ENCODE results near the gene NAT9. TPM values are rescaled to one million over a fixed set of nuclear protein-coding genes. Genes with fewer than 3 reads are reported as not detected.

NAT9 gene
- total RNA-seq, 2 donors from 2014 or later = 28.4 to 52.6 TPM

DNA sequence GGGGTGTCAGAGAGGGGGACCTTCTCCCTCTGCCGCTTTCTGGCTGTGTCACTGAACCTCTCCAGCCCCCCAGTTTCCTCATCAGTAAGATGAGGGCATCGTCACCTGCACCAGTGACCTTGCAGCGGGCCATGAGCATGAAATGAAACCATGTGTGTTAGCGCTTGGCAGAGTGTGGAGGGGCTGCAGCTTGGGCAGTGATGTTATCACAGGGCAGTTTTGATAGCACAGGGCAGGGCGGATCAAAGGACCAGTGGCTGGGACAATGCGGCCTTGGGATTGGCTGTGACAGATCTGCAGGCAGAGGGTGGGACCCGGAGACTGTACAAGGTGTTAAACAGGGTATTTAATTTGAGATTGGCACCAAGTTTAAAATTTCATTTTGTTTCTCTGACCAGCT is 38.9 kb upstream of the NAT9 start:
- no peak overlapping the region for H3K4me3 ChIP-seq
- H3K9ac ChIP-seq (ENCODE audit: low read depth in 2 of 2, low read length in 2 of 2) = no peak overlapping the region
- H3K9me3 ChIP-seq = no peaks in the 10 kb centered on the region
- no peaks in the 10 kb centered on the region for H3K36me3 ChIP-seq
- TF ChIP-seq, protein P1, sequence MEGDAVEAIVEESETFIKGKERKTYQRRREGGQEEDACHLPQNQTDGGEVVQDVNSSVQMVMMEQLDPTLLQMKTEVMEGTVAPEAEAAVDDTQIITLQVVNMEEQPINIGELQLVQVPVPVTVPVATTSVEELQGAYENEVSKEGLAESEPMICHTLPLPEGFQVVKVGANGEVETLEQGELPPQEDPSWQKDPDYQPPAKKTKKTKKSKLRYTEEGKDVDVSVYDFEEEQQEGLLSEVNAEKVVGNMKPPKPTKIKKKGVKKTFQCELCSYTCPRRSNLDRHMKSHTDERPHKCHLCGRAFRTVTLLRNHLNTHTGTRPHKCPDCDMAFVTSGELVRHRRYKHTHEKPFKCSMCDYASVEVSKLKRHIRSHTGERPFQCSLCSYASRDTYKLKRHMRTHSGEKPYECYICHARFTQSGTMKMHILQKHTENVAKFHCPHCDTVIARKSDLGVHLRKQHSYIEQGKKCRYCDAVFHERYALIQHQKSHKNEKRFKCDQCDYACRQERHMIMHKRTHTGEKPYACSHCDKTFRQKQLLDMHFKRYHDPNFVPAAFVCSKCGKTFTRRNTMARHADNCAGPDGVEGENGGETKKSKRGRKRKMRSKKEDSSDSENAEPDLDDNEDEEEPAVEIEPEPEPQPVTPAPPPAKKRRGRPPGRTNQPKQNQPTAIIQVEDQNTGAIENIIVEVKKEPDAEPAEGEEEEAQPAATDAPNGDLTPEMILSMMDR (IDR thresholded peaks at IDR 0.05) = no peak
- intact Hi-C loops (cut with DNase I) = no loop called here
- no peaks in the 10 kb centered on the region for H3K4me1 ChIP-seq
- H3K27ac ChIP-seq = no peak overlapping the region
- DNase-seq = no peak
- no peaks in the 10 kb centered on the region for H3K27me3 ChIP-seq

DNA sequence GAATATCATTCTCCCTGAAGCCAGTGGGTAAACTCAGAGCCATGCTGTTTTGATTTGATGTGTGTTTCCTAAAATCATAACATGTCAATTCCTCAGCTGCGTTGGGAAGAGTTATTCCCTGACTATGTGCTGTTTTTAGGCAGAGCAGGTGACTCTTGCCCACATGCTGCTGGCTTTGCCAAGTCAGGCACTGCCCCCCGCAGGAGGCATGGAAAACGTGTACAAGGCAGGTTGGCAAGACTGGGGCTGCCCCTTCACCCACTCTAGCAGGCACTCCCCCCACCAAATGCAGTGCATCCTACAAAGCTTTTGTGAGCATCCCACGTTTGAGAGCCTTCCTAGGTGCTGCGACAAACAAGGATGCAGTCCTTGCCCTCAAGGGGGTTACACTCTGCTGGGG is 38.3 kb upstream of the NAT9 start:
- Histone ChIP-seq H3K4me1 (no peaks in the 10 kb centered on the region), H3K27me3 (no peaks in the 10 kb centered on the region), H3K9ac (ENCODE audit: low read depth in 2 of 2, low read length in 2 of 2) (no peak overlapping the region), H3K36me3 (no peaks in the 10 kb centered on the region), H3K9me3 (no peaks in the 10 kb centered on the region), H3K27ac (no peak overlapping the region), H3K4me3 (no peak overlapping the region)
- no peak for DNase-seq
- intact Hi-C loops (cut with DNase I) = no loop called here
- TF ChIP-seq, protein P1 (IDR thresholded peaks at IDR 0.05) = no peak

DNA sequence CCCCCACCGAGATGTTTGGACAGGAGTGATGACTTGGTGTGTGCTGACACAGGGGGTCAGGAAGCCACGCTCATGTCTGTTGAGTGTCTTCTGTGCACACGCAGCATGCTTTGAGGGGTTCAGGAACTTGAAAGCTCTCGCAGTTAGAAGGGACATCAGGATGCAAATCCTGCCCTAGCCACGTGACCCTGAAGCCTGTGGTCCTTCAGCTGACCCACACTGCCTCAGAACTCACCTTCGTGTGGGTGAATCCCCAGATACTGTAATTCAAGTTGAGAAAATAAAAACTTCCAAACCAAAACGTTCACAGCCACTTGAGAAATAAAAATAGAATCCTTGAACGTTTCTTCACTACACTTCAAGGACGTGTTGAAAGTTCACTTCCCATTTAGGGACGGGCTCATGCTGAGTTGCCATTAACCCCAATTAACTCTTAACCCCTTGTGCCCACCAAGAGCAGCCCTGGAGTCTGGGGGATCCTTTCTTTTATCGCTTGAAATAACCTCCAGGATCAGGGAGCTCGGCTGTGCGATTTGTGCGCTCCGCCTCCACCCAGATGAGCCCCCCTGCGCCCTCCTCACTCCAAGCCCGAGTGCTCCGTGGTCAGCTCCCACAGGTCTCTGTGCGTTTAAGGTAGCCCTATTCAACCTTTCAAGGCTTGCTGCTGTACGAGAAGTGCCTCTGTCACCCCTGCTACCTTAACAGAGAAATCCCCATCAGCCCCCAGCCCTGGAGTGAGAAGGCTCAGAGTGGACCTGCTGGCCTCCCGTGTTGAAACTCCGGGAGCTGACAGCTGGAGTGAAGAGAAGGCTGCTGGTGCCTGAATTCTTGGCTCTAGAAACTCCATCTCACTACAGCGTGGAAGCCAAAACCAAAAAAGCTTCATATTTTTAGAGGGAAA is 36.2 kb upstream of the NAT9 start:
- no peak overlapping the region for H3K4me3 ChIP-seq
- no peak overlapping the region for H3K9ac ChIP-seq (ENCODE audit: low read depth in 2 of 2, low read length in 2 of 2)
- DNase-seq = no peak
- H3K27ac ChIP-seq = no peak overlapping the region
- TF ChIP-seq, protein P1 (IDR thresholded peaks at IDR 0.05) = no peak
- intact Hi-C loops (cut with DNase I) = no loop called here
- no peaks in the 10 kb centered on the region for H3K4me1 ChIP-seq
- H3K27me3 ChIP-seq = no peaks in the 10 kb centered on the region
- no peaks in the 10 kb centered on the region for H3K9me3 ChIP-seq
- no peaks in the 10 kb centered on the region for H3K36me3 ChIP-seq

DNA sequence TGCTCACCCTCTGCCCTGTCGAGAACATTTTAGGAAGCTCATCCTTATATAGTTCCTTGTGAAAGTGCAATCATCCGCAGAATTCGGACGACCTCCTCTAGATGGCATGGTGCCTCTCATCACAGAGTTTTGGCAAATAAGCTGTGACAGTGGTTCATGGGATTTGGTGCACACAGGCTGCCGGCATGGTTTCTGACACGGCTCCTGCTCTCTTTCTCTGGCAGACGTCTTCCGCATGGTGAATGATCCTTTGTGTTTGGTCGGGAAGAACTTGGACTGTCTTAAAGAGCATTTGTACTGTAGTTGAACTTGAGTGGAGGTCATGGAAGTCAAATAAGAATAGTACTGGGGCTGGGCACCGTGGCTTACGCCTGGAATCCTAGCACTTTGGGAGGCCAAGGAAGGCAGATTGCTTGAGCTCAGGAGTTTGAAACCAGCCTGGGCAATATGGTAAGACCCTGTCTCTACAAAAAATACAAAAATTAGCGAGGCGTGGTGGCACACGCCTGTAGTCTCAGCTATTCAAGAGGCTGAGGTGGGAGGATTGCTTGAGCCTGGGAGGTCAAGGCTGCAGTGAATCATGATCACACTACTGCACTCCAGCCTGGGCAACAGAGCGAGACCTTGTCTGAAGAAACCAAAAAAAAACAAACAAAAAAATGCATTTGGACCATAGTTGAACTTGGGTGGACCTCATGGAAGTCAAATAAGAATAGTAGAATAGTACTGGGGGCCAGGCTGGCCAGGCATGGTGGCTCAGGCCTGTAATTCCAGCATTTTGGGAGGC is 34.7 kb upstream of the NAT9 start:
- H3K4me3 ChIP-seq = no peak overlapping the region
- no peak overlapping the region for H3K27ac ChIP-seq
- TF ChIP-seq, protein P1 (IDR thresholded peaks at IDR 0.05) = no peak
- no peaks in the 10 kb centered on the region for H3K27me3 ChIP-seq
- H3K9ac ChIP-seq (ENCODE audit: low read depth in 2 of 2, low read length in 2 of 2) = no peak overlapping the region
- intact Hi-C loops (cut with DNase I) = no loop called here
- H3K4me1 ChIP-seq = no peaks in the 10 kb centered on the region
- no peaks in the 10 kb centered on the region for H3K36me3 ChIP-seq
- H3K9me3 ChIP-seq = no peaks in the 10 kb centered on the region
- no peak for DNase-seq

DNA sequence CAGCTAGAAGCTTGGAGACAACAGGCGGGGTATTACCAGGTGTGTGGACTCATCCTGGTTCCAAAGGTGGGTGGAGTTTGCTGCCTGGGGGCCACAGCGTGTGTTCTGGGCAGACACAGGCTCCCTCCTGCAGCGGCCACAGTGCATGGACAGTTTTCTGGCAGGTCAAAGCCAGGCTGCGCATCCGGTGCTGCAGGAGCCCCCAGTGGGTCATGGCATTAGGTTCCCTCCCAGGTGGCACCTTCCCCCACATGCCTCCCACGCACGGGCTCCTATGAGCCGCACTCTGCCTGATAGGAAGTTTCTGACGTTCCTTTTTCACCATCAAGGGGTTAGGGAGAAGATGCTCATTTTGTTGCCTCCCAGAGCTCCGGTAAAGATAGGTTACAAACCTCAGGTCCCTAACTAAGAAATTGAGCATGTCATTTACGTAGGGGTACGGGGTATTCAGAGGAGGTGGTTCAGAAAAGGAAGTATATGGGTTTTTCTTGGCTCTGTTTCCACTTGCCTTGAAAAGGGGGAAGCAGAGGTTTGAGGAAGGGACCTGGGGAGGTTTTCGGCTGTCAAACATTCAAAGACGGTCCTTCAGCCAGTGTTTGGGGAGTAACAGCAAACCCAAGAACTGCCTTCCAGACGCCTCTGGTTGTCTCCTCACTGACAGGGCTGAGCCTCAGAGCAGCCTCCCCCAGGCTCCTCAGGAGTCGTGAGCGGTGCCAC is 32.7 kb upstream of the NAT9 start:
- no peak overlapping the region for H3K27ac ChIP-seq
- no peak overlapping the region for H3K4me3 ChIP-seq
- DNase-seq = no peak
- H3K9me3 ChIP-seq = no peaks in the 10 kb centered on the region
- TF ChIP-seq, protein P1 (IDR thresholded peaks at IDR 0.05) = no peak
- intact Hi-C loops (cut with DNase I) = no loop called here
- H3K36me3 ChIP-seq = no peaks in the 10 kb centered on the region
- H3K9ac ChIP-seq (ENCODE audit: low read depth in 2 of 2, low read length in 2 of 2) = no peak overlapping the region
- H3K27me3 ChIP-seq = no peaks in the 10 kb centered on the region
- H3K4me1 ChIP-seq = no peaks in the 10 kb centered on the region
